ENCODE measurements around the gene TMEM219. TPM values are rescaled to one million over a fixed set of nuclear protein-coding genes. Genes with fewer than 3 reads are reported as not detected.

The TMEM219 gene
- total and polyA plus RNA-seq, 2 of the 8 experiments (the other 6 are each of a cell fraction or from before 2014, with no cell fraction given) = 60.2 to 116 TPM

- Histone ChIP-seq H3K14ac (ENCODE audit: insufficient read length) (no peak overlapping the region), H3K23ac (ENCODE audit: insufficient read length) (no peak overlapping the region), H4K5ac (ENCODE audit: insufficient read length, low read depth, low read length) (no peak overlapping the region), H2BK120ac (replicated peaks; ENCODE audit: low read depth, low read length) (no peak overlapping the region), H2BK20ac (ENCODE audit: low read length) (no peak overlapping the region), H4K91ac (replicated peaks; ENCODE audit: insufficient read length, low read length) (no peak overlapping the region), H3K4ac (replicated peaks; ENCODE audit: insufficient read length, low read depth, low read length) (no peak overlapping the region), H3K27me3 (replicated peaks in 1 of 4; ENCODE audit: control insufficient read depth in 3 of 4, extremely low read depth in 1 of 4, insufficient read depth in 3 of 4, low read length in 3 of 4) (no peaks in the 10 kb centered on the region), H3K36me3 (ENCODE audit: control insufficient read depth in 2 of 4, insufficient read depth in 4 of 4, low read length in 3 of 4) (peaks cover 12 to 69% (median 51%) of the 10 kb centered on the region in 4 experiments), H4K20me1 (replicated peaks in 1 of 2; ENCODE audit: control insufficient read depth in 1 of 2, insufficient read depth in 2 of 2, low read length in 2 of 2) (no peaks in the 10 kb centered on the region), H2AK5ac (ENCODE audit: low read depth, low read length) (no peak overlapping the region), H2BK12ac (ENCODE audit: low read depth, low read length) (no peak overlapping the region), H2AFZ (ENCODE audit: low read length) (no peak overlapping the region), H3K56ac (replicated peaks; ENCODE audit: insufficient read length, low read depth, low read length) (no peak overlapping the region), H3K4me1 (replicated peaks in 1 of 4; ENCODE audit: control insufficient read depth in 3 of 4, insufficient read depth in 4 of 4, low read length in 3 of 4) (no peaks in the 10 kb centered on the region), H3K4me3 (ENCODE audit: extremely low read depth in 1 of 4, insufficient read depth in 2 of 4, low read depth in 3 of 4, low read length in 4 of 4) (no peak overlapping the region), H4K8ac (ENCODE audit: extremely low read depth, insufficient read depth, low read length) (no peak overlapping the region), H3K27ac (ENCODE audit: low read depth, low read length) (no peak overlapping the region), H3K23me2 (ENCODE audit: low read depth, low read length) (no peaks in the 10 kb centered on the region), H3K79me1 (ENCODE audit: low read depth, low read length) (no peaks in the 10 kb centered on the region), H2BK15ac (ENCODE audit: low read length) (no peak overlapping the region), H3K9ac (replicated peaks in 1 of 4; ENCODE audit: extremely low read depth in 1 of 4, low read depth in 3 of 4, low read length in 3 of 4) (no peak overlapping the region), H3K9me3 (ENCODE audit: insufficient read depth in 2 of 2, low read depth in 1 of 2, low read length in 1 of 2) (no peaks in the 10 kb centered on the region), H3K18ac (ENCODE audit: extremely low read depth, low read length) (no peak overlapping the region), H3K4me2 (ENCODE audit: insufficient read depth in 1 of 2, low read depth in 2 of 2, low read length in 2 of 2) (no peak overlapping the region), H2BK5ac (ENCODE audit: low read depth, low read length) (no peak overlapping the region), H3K79me2 (ENCODE audit: control insufficient read depth in 1 of 2, insufficient read depth in 2 of 2, low read length in 2 of 2) (no peaks in the 10 kb centered on the region)
- CTCF ChIA-PET (ENCODE audit: partially characterized antibody) = interaction anchor here (1.2 to 1.8 kb wide), 3 partner anchors 15 to 45 kb away, joined by 3 to 7 read pairs (median 4); no protein-coding TSS in a partner anchor
- DNase-seq (ENCODE audit: low read depth in 1 of 2, low spot score in 2 of 2) = no peak
- POLR2A ChIA-PET (ENCODE audit: partially characterized antibody) = interaction anchor here (0.9 to 2.7 kb wide), 3 partner anchors 13 to 80 kb away, joined by 3 to 14 read pairs (median 6); partner anchors contain the start of gene TAOK2
- 96% methylated on average over 17 of the region's 20 CpGs; no CpG with 5 or more reads in 1 of the 2 experiments for WGBS, 2 experiments (ENCODE audit: extremely low coverage in 1 of 2, insufficient coverage in 1 of 2, insufficient read length in 1 of 2, insufficient replicate concordance in 2 of 2, low coverage in 1 of 2, low lambda C conversion rate in 2 of 2, missing lambda C conversion rate in 1 of 2)
- no peak for FAIRE-seq
- TF ChIP-seq RAD21 (IDR thresholded peaks at IDR 0.05 in 1 of 2, conservative IDR thresholded peaks at IDR 0.05 in 1 of 2; ENCODE audit: low read depth in 2 of 2, low read length in 2 of 2) (no peak), NANOG (IDR thresholded peaks at IDR 0.05; ENCODE audit: insufficient read depth, low read depth, low read length, poor library complexity, severe bottlenecking) (no peak), RBBP5 (IDR thresholded peaks at IDR 0.05; ENCODE audit: borderline replicate concordance, low read depth, low read length) (no peak), ASH2L (IDR thresholded peaks at IDR 0.05; ENCODE audit: low read length) (no peak), TCF12 (IDR thresholded peaks at IDR 0.05; ENCODE audit: low read depth, low read length) (no peak), BACH1 (IDR thresholded peaks at IDR 0.05; ENCODE audit: low read length) (no peak), RXRA (IDR thresholded peaks at IDR 0.05; ENCODE audit: insufficient read depth, low read depth, low read length) (no peak), ATF3 (IDR thresholded peaks at IDR 0.05; ENCODE audit: insufficient read depth, low read depth, low read length) (no peak), NRF1 (IDR thresholded peaks at IDR 0.05; ENCODE audit: low read depth, low read length) (no peak), JUND (IDR thresholded peaks at IDR 0.05; ENCODE audit: low read length) (no peak), SIRT6 (IDR thresholded peaks at IDR 0.05; ENCODE audit: low read length) (no peak), SP4 (IDR thresholded peaks at IDR 0.05; ENCODE audit: low read length) (no peak), YY1 (IDR thresholded peaks at IDR 0.05; ENCODE audit: low read depth, low read length) (no peak)
Measured at GRCh38 chr16:29986231-29986630, 24.4 kb downstream of the TMEM219 start.

Measured in H1 (cell line).